HFF-Myc (cell line): ENCODE results near the gene DHX9.

ENCODE experiments used
- DNase-seq: peaks from one replicate; pipeline ENCODE4 v3.0.0-alpha.2; 2011; ENCODE audit warnings: low read depth; ENCODE audit errors: extremely low read depth
- H3K4me3 ChIP-seq: replicated peaks from 2 replicates; pipeline ENCODE4 v1.5.1; 2011; ENCODE audit warnings: low read depth, mild to moderate bottlenecking, control low read depth, low read length
- CTCF ChIP-seq: IDR thresholded peaks from 2 replicates; pipeline ENCODE4 v1.5.1; 2012; ENCODE audit warnings: mild to moderate bottlenecking, low read depth, low read length, control low read depth; ENCODE audit errors: missing control alignments

Gene DHX9

GRCh38 chr1:182802006-182802803 is 36.9 kb upstream of the DHX9 start:
- no peak for TF ChIP-seq CTCF

GRCh38 chr1:182803846-182804245 is 35.3 kb upstream of the DHX9 start:
- no peak for TF ChIP-seq CTCF
- no peak for DNase-seq
- no peak overlapping the region for H3K4me3 ChIP-seq

More at GRCh38 chr1:182802006-182802803, 36.9 kb upstream of the DHX9 start:
- H3K4me3 ChIP-seq: no peak overlapping the region
- no peak for DNase-seq

- TF ChIP-seq CTCF: peak; percentile 3
- no peak for DNase-seq
Observed at GRCh38 chr1:182806015-182806678, 33.0 kb upstream of the DHX9 start.

GRCh38 chr1:182807907-182808306 is 31.2 kb upstream of the DHX9 start:
- no peak for TF ChIP-seq CTCF

More at GRCh38 chr1:182806015-182806678, 33.0 kb upstream of the DHX9 start:
- H3K4me3 ChIP-seq: no peak overlapping the region

GRCh38 chr1:182809414-182809957 is 29.7 kb upstream of the DHX9 start:
- DNase-seq: no peak
- no peak for TF ChIP-seq CTCF

More at GRCh38 chr1:182807907-182808306, 31.2 kb upstream of the DHX9 start:
- H3K4me3 ChIP-seq: no peak overlapping the region
- no peak for DNase-seq

GRCh38 chr1:182811975-182812722 is 27.0 kb upstream of the DHX9 start:
- DNase-seq: no peak
- H3K4me3 ChIP-seq: no peak overlapping the region
- TF ChIP-seq CTCF: no peak

More at GRCh38 chr1:182809414-182809957, 29.7 kb upstream of the DHX9 start:
- no peak overlapping the region for H3K4me3 ChIP-seq
